Thyroid gland (tissue), 4 donors: Measurements from ENCODE around the gene PRSS37. TPM values are rescaled to one million over a fixed set of nuclear protein-coding genes. Genes with fewer than 3 reads are reported as not detected.
"Not testable (repeated sequence)": the region's sequence is repeated elsewhere in the genome, so short reads cannot be mapped to it uniquely, and the experiment has no call there.

Experiments used
- DNase-seq, 2 donors: peaks; one replicate each; pipeline ENCODE4 v3.0.0-alpha.2; 2019
- H3K27ac ChIP-seq, 3 donors: fragments of 200-600 bp; sonication (generic); 1 replicate in 2 of 3; 2 replicates in 1 of 3; pipeline ENCODE4 v1.5.1; 2016 to 2019; ENCODE audit warnings: mild to moderate bottlenecking in 1 of 3, moderate library complexity in 1 of 3
- H3K27me3 ChIP-seq: fragments of 200-600 bp; sonication (generic); one replicate; pipeline ENCODE4 v1.5.1; 2019
- H3K36me3 ChIP-seq, 2 donors: fragments of 200-600 bp; sonication (generic); one replicate each; pipeline ENCODE4 v1.5.1; 2016 to 2019
- H3K4me1 ChIP-seq, 2 donors: fragments of 200-600 bp; sonication (generic); one replicate each; pipeline ENCODE4 v1.5.1; 2017 to 2019
- H3K4me3 ChIP-seq, 3 donors: fragments of 200-600 bp; sonication (generic); replicated peaks in 1 of 3; 1 replicate in 2 of 3; 2 replicates in 1 of 3; pipeline ENCODE4 v1.5.1; 2016; ENCODE audit warnings: mild to moderate bottlenecking in 1 of 3
- H3K9me3 ChIP-seq: fragments of 200-600 bp; sonication (generic); one replicate; pipeline ENCODE4 v1.5.1; 2017
- POLR2A ChIP-seq, 2 donors: fragments of 450-650 bp; IDR thresholded peaks; one replicate each; pipeline ENCODE4 v1.6.1; 2017; ENCODE audit warnings: antibody characterized with exemption in 2 of 2, mild to moderate bottlenecking in 2 of 2, moderate library complexity in 1 of 2
- WGBS, 2 donors: methylation state at CpG; one replicate each; pipeline ENCODE4 v1.1.5; 2017; 5-methylcytosine and 5-hydroxymethylcytosine counted together
- intact Hi-C: fragments of 100-400 bp; cut with DNase I; formaldehyde crosslinking; loops from one replicate; pipeline ENCODE4 v1.15.1; 2023
- total RNA-seq, 4 donors: library from RNA; depleted of rRNA; stranded (reverse); fragments of >200 nt; gene quantifications; one replicate each; pipeline ENCODE4 v1.2.3, GENCODE V29; 2016
- TF ChIP-seq, protein P1 (sequence below), 6 experiments: fragments of 200-600 bp in 3 of 6; fragments of 450-650 bp in 3 of 6; sonication (generic) in 3 of 6; IDR thresholded peaks; one replicate each; pipeline ENCODE4 v1.5.1; 2016 to 2019; ENCODE audit warnings: antibody characterized with exemption in 6 of 6, mild to moderate bottlenecking in 2 of 6, inconsistent platforms in 1 of 6, moderate library complexity in 1 of 6

PRSS37 gene
- total RNA-seq, 4 donors from 2014 or later = not detected

DNA sequence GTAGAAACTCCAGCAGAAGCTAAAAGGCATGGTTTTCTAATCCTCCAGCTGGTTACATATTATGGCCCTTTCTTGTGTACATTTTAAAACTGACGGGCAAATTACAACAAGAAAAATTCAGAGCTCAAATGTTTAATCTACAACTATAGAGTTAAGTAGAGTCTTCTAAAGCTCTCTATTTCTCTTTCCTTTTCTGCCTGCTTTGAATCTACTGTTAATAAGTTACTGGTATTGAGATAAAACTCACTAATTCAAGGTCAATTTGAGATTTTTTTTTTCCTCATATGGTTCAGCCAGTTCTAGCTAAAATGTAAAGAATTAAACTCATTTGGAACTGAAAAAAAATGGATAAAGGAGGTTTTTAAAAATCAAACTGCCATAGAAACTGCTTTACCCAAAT lies 1.6 kb upstream of the PRSS37 start:
- intact Hi-C loops = no loop called here
- 93 to 98% methylated on average over 1 of the region's 1 CpG for WGBS, 2 donors

GRCh38 chr7:141840708-141841107 lies 577 bp downstream of the PRSS37 start:
- H3K9me3 ChIP-seq = no peaks in the 10 kb centered on the region
- no peaks in the 10 kb centered on the region for H3K4me1 ChIP-seq
- H3K36me3 ChIP-seq = no peaks in the 10 kb centered on the region
- H3K4me3 ChIP-seq = no peak overlapping the region
- 92 to 95% methylated on average over 5 of the region's 5 CpGs for WGBS, 2 donors
- intact Hi-C loops = no loop called here
- TF ChIP-seq, protein P1, sequence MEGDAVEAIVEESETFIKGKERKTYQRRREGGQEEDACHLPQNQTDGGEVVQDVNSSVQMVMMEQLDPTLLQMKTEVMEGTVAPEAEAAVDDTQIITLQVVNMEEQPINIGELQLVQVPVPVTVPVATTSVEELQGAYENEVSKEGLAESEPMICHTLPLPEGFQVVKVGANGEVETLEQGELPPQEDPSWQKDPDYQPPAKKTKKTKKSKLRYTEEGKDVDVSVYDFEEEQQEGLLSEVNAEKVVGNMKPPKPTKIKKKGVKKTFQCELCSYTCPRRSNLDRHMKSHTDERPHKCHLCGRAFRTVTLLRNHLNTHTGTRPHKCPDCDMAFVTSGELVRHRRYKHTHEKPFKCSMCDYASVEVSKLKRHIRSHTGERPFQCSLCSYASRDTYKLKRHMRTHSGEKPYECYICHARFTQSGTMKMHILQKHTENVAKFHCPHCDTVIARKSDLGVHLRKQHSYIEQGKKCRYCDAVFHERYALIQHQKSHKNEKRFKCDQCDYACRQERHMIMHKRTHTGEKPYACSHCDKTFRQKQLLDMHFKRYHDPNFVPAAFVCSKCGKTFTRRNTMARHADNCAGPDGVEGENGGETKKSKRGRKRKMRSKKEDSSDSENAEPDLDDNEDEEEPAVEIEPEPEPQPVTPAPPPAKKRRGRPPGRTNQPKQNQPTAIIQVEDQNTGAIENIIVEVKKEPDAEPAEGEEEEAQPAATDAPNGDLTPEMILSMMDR (IDR thresholded peaks at IDR 0.05) = no peak
- no peak for TF ChIP-seq POLR2A (IDR thresholded peaks at IDR 0.05)
- H3K27me3 ChIP-seq = no peaks in the 10 kb centered on the region
- no peak overlapping the region for H3K27ac ChIP-seq
- no peak for DNase-seq

More for the DNA sequence above, 1.6 kb upstream of the PRSS37 start:
- Histone ChIP-seq H3K9me3 (no peaks in the 10 kb centered on the region), H3K4me1 (no peaks in the 10 kb centered on the region), H3K27me3 (no peaks in the 10 kb centered on the region), H3K36me3 (no peaks in the 10 kb centered on the region), H3K27ac (no peak overlapping the region), H3K4me3 (no peak overlapping the region)
- TF ChIP-seq POLR2A (IDR thresholded peaks at IDR 0.05) = no peak
- TF ChIP-seq, protein P1 (IDR thresholded peaks at IDR 0.05) = no peak
- no peak for DNase-seq

- H3K27me3 ChIP-seq = no peaks in the 10 kb centered on the region
- no peaks in the 10 kb centered on the region for H3K4me1 ChIP-seq
- WGBS, 2 donors = 89 to 90% methylated on average over 4 of the region's 4 CpGs
- H3K9me3 ChIP-seq = no peaks in the 10 kb centered on the region
- H3K27ac ChIP-seq = no peak overlapping the region
- no peaks in the 10 kb centered on the region for H3K36me3 ChIP-seq
- intact Hi-C loops = no loop called here
- H3K4me3 ChIP-seq = no peak overlapping the region
- TF ChIP-seq POLR2A (IDR thresholded peaks at IDR 0.05) = no peak
- TF ChIP-seq, protein P1 (IDR thresholded peaks at IDR 0.05) = no peak
- DNase-seq = no peak
These were observed 2.0 kb downstream of the PRSS37 start for GRCh38 chr7:141839256-141839655.

- H3K36me3 ChIP-seq = no peaks in the 10 kb centered on the region
- no peak for DNase-seq
- no peaks in the 10 kb centered on the region for H3K9me3 ChIP-seq
- intact Hi-C loops = no loop called here
- WGBS, 2 donors = 94 to 98% methylated on average over 1 of the region's 1 CpG
- no peaks in the 10 kb centered on the region for H3K27me3 ChIP-seq
- H3K4me1 ChIP-seq = no peaks in the 10 kb centered on the region
- no peak overlapping the region for H3K27ac ChIP-seq
- TF ChIP-seq, protein P1 (IDR thresholded peaks at IDR 0.05) = no peak
- TF ChIP-seq POLR2A (IDR thresholded peaks at IDR 0.05) = no peak
- no peak overlapping the region for H3K4me3 ChIP-seq
These were observed 2.7 kb downstream of the PRSS37 start for GRCh38 chr7:141838581-141838980.

GRCh38 chr7:141837683-141838082 lies 3.6 kb downstream of the PRSS37 start:
- Histone ChIP-seq H3K4me3 (no peak overlapping the region), H3K27me3 (no peaks in the 10 kb centered on the region), H3K36me3 (no peaks in the 10 kb centered on the region), H3K27ac (no peak overlapping the region), H3K9me3 (no peaks in the 10 kb centered on the region), H3K4me1 (no peaks in the 10 kb centered on the region)
- no peak for DNase-seq
- no peak for TF ChIP-seq POLR2A (IDR thresholded peaks at IDR 0.05)
- TF ChIP-seq, protein P1 (IDR thresholded peaks at IDR 0.05) = no peak
- intact Hi-C loops = no loop called here
- WGBS, 2 donors = 95% methylated on average over 5 of the region's 5 CpGs

- H3K4me1 ChIP-seq, H3K4me3 ChIP-seq, H3K27ac ChIP-seq, H3K27me3 ChIP-seq, H3K36me3 ChIP-seq, DNase-seq, H3K9me3 ChIP-seq, intact Hi-C loops: not testable (repeated sequence)
These were observed 18.9 kb downstream of the PRSS37 start for GRCh38 chr7:141822432-141822831.
